GM12873 (cell line): ENCODE data around the gene MZF1.

Experiments
- CTCF ChIP-seq: IDR thresholded peaks from 2 replicates; pipeline ENCODE4 v1.5.1; 2012; ENCODE audit warnings: low read depth, mild to moderate bottlenecking, moderate library complexity, low read length, control low read depth; ENCODE audit not compliant: insufficient read depth; ENCODE audit errors: missing control alignments

The MZF1 gene

GRCh38 chr19:58563823-58564222, 9.3 kb downstream of the MZF1 start:
- TF ChIP-seq CTCF, result no peak

- no peak for TF ChIP-seq CTCF
Observed at GRCh38 chr19:58563034-58563573, 10.0 kb downstream of the MZF1 start.

- no peak for TF ChIP-seq CTCF
Observed at GRCh38 chr19:58562122-58563033, 10.8 kb downstream of the MZF1 start.

- TF ChIP-seq CTCF, result no peak
Observed at GRCh38 chr19:58561373-58562121, 11.6 kb downstream of the MZF1 start.

GRCh38 chr19:58560921-58561320, 12.2 kb downstream of the MZF1 start:
- TF ChIP-seq CTCF, result no peak

- TF ChIP-seq CTCF, result no peak
Observed at GRCh38 chr19:58560007-58560887, 12.9 kb downstream of the MZF1 start.
